WTC11 (cell line): ENCODE results near the gene FLT1. TPM values are rescaled to one million over a fixed set of nuclear protein-coding genes. Genes with fewer than 3 reads are reported as not detected.
A peak's percentile ranks its signal among the peaks of the same experiment; 100 is the strongest.

Source experiments
- ATAC-seq: fragments of 200-7000 bp; cut with Tn5 transposase; 2 replicates; pipeline ENCODE4 v1.10.0; 2021; ENCODE audit warnings: mild to moderate bottlenecking, moderate library complexity
- CTCF ChIA-PET: fragments of 300-600 bp; sonication (Branson Sonifier 250); formaldehyde crosslinking; loops from one replicate; lab custom pipeline; 2021; ENCODE audit warnings: antibody characterized with exemption; lab: Charles Lee
- POLR2A ChIA-PET: fragments of 350-600 bp; sonication (Branson Sonifier 250); formaldehyde crosslinking; loops from one replicate; lab custom pipeline; 2021; ENCODE audit warnings: antibody characterized with exemption; lab: Charles Lee
- DNase-seq: peaks from one replicate; pipeline ENCODE4 v3.0.0; 2021; ENCODE audit warnings: low spot score
- H3K27ac Mint-ChIP-seq: 2 replicates; pipeline ENCODE4 v1.8.0; 2021; ENCODE audit warnings: mixed read lengths
- H3K27me3 Mint-ChIP-seq: 2 replicates; pipeline ENCODE4 v1.8.0; 2021; ENCODE audit warnings: low read depth, mild to moderate bottlenecking, moderate library complexity, mixed read lengths
- H3K36me3 Mint-ChIP-seq: 2 replicates; pipeline ENCODE4 v1.8.0; 2021; ENCODE audit warnings: mixed read lengths
- H3K4me1 Mint-ChIP-seq: 2 replicates; pipeline ENCODE4 v1.8.0; 2022; ENCODE audit warnings: mixed read lengths
- H3K4me3 Mint-ChIP-seq: 2 replicates; pipeline ENCODE4 v1.8.0; 2021; ENCODE audit warnings: mild to moderate bottlenecking, moderate library complexity, mixed read lengths
- H3K9me3 Mint-ChIP-seq: 2 replicates; pipeline ENCODE4 v1.8.0; 2021; ENCODE audit warnings: mixed read lengths
- CBFB ChIP-seq: sonication (generic); formaldehyde crosslinking; IDR thresholded peaks from 2 replicates; pipeline ENCODE4 v1.8.1; 2022; ENCODE audit warnings: mild to moderate bottlenecking, low read depth, missing genetic modification reagents
- CREB1 ChIP-seq: sonication (generic); formaldehyde crosslinking; IDR thresholded peaks from 2 replicates; pipeline ENCODE4 v1.8.0; 2023; ENCODE audit warnings: mild to moderate bottlenecking, missing genetic modification reagents
- ESRRA ChIP-seq: sonication (generic); formaldehyde crosslinking; IDR thresholded peaks from 2 replicates; pipeline ENCODE4 v1.8.1; 2022; ENCODE audit warnings: mild to moderate bottlenecking, missing genetic modification reagents, borderline replicate concordance
- FOXJ3 ChIP-seq: sonication (generic); formaldehyde crosslinking; IDR thresholded peaks from 2 replicates; pipeline ENCODE4 v1.9.0; 2021; ENCODE audit warnings: missing genetic modification reagents, mild to moderate bottlenecking, borderline replicate concordance
- FOXK1 ChIP-seq: sonication (generic); formaldehyde crosslinking; IDR thresholded peaks from 2 replicates; pipeline ENCODE4 v1.8.0; 2022; ENCODE audit warnings: mild to moderate bottlenecking, moderate library complexity, missing genetic modification reagents
- KAT7 ChIP-seq: sonication (generic); formaldehyde crosslinking; IDR thresholded peaks from 2 replicates; pipeline ENCODE4 v1.8.1; 2023; ENCODE audit warnings: missing genetic modification reagents, mild to moderate bottlenecking, borderline replicate concordance
- RELA ChIP-seq: sonication (generic); formaldehyde crosslinking; IDR thresholded peaks from 2 replicates; pipeline ENCODE4 v1.8.1; 2022; ENCODE audit warnings: missing genetic modification reagents, mild to moderate bottlenecking, borderline replicate concordance
- SP1 ChIP-seq: sonication (generic); formaldehyde crosslinking; conservative IDR thresholded peaks from 2 replicates; pipeline ENCODE4 v1.8.1; 2022; ENCODE audit warnings: missing genetic modification reagents
- ZNF396 ChIP-seq: fragments of 250-450 bp; sonication (Bioruptor Pico); IDR thresholded peaks from 2 replicates; pipeline ENCODE4 v1.8.0; 2021; ENCODE audit warnings: mild to moderate bottlenecking, moderate library complexity, borderline replicate concordance
- ZNF671 ChIP-seq: fragments of 250-450 bp; sonication (Bioruptor Pico); IDR thresholded peaks from 2 replicates; pipeline ENCODE4 v1.8.0; 2021; ENCODE audit warnings: mild to moderate bottlenecking
- total RNA-seq: library from RNA; stranded (reverse); gene quantifications from 3 replicates; pipeline ENCODE4 v1.2.3, GENCODE V29; 2021
- TF ChIP-seq, protein P1 (sequence below): sonication (generic); formaldehyde crosslinking; IDR thresholded peaks from 2 replicates; pipeline ENCODE4 v1.8.0; 2022; ENCODE audit warnings: missing genetic modification reagents
- TF ChIP-seq, protein P2 (sequence below): sonication (generic); formaldehyde crosslinking; conservative IDR thresholded peaks from 2 replicates; pipeline ENCODE4 v1.8.1; 2022; ENCODE audit warnings: mild to moderate bottlenecking, missing genetic modification reagents
- TF ChIP-seq, protein P3 (sequence below): sonication (generic); formaldehyde crosslinking; IDR thresholded peaks from 2 replicates; pipeline ENCODE4 v1.8.1; 2022; ENCODE audit warnings: low read depth, missing genetic modification reagents, borderline replicate concordance
- TF ChIP-seq, protein P4 (sequence below): fragments of 200-600 bp; IDR thresholded peaks from 2 replicates; pipeline ENCODE4 v1.8.0; 2022; ENCODE audit warnings: antibody characterized with exemption
- TF ChIP-seq, protein P5 (sequence below): fragments of 250-450 bp; sonication (Bioruptor Pico); conservative IDR thresholded peaks from 2 replicates; pipeline ENCODE4 v1.9.0; 2021; ENCODE audit warnings: mild to moderate bottlenecking
- TF ChIP-seq, protein P6 (sequence below): sonication (generic); formaldehyde crosslinking; IDR thresholded peaks from 2 replicates; pipeline ENCODE4 v1.8.1; 2023; ENCODE audit warnings: mild to moderate bottlenecking, missing genetic modification reagents, borderline replicate concordance

The FLT1 gene
- total RNA-seq, 1 experiment from 2014 or later: 66.3 TPM

DNA sequence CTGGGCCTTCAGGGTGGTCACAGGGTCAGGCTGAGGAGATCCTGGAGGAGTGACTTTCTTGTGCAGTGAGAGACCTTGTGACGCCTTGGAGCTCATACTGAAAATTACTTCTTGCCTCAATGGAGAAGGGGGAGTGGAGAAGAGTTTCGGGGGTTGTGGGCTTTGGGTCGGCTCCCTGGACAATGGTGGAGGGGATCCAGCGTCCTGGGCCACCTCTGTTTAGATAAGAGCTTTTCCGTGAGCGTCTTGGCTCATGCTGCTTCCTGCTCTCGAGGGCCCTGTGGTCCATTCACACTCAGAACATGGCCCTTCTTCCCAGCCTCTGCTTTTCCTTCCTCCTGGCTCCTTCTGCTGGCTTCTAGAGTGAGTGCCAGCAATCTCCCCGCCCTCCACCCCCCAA lies 81.9 kb downstream of the FLT1 start:
- ATAC-seq: no peak
- POLR2A ChIA-PET: no interaction called here
- H3K27me3 Mint-ChIP-seq: no peaks in the 10 kb centered on the region
- TF ChIP-seq, protein P1, sequence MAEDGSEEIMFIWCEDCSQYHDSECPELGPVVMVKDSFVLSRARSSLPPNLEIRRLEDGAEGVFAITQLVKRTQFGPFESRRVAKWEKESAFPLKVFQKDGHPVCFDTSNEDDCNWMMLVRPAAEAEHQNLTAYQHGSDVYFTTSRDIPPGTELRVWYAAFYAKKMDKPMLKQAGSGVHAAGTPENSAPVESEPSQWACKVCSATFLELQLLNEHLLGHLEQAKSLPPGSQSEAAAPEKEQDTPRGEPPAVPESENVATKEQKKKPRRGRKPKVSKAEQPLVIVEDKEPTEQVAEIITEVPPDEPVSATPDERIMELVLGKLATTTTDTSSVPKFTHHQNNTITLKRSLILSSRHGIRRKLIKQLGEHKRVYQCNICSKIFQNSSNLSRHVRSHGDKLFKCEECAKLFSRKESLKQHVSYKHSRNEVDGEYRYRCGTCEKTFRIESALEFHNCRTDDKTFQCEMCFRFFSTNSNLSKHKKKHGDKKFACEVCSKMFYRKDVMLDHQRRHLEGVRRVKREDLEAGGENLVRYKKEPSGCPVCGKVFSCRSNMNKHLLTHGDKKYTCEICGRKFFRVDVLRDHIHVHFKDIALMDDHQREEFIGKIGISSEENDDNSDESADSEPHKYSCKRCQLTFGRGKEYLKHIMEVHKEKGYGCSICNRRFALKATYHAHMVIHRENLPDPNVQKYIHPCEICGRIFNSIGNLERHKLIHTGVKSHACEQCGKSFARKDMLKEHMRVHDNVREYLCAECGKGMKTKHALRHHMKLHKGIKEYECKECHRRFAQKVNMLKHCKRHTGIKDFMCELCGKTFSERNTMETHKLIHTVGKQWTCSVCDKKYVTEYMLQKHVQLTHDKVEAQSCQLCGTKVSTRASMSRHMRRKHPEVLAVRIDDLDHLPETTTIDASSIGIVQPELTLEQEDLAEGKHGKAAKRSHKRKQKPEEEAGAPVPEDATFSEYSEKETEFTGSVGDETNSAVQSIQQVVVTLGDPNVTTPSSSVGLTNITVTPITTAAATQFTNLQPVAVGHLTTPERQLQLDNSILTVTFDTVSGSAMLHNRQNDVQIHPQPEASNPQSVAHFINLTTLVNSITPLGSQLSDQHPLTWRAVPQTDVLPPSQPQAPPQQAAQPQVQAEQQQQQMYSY (CRISPR knock-in tag): no peak
- TF ChIP-seq, protein P2, sequence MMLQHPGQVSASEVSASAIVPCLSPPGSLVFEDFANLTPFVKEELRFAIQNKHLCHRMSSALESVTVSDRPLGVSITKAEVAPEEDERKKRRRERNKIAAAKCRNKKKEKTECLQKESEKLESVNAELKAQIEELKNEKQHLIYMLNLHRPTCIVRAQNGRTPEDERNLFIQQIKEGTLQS: no peak
- no peak for TF ChIP-seq FOXK1 (CRISPR knock-in tag)
- TF ChIP-seq FOXJ3 (CRISPR knock-in tag): no peak
- no peak for TF ChIP-seq ESRRA
- no peak for TF ChIP-seq KAT7 (CRISPR knock-in tag)
- TF ChIP-seq CREB1 (CRISPR knock-in tag): no peak
- TF ChIP-seq ZNF671 (CRISPR knock-in tag): no peak
- no peak for TF ChIP-seq RELA (CRISPR knock-in tag)
- TF ChIP-seq, protein P3, sequence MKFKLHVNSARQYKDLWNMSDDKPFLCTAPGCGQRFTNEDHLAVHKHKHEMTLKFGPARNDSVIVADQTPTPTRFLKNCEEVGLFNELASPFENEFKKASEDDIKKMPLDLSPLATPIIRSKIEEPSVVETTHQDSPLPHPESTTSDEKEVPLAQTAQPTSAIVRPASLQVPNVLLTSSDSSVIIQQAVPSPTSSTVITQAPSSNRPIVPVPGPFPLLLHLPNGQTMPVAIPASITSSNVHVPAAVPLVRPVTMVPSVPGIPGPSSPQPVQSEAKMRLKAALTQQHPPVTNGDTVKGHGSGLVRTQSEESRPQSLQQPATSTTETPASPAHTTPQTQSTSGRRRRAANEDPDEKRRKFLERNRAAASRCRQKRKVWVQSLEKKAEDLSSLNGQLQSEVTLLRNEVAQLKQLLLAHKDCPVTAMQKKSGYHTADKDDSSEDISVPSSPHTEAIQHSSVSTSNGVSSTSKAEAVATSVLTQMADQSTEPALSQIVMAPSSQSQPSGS: no peak
- TF ChIP-seq ZNF396 (CRISPR knock-in tag): no peak
- TF ChIP-seq SP1 (CRISPR knock-in tag): no peak
- TF ChIP-seq, protein P4, sequence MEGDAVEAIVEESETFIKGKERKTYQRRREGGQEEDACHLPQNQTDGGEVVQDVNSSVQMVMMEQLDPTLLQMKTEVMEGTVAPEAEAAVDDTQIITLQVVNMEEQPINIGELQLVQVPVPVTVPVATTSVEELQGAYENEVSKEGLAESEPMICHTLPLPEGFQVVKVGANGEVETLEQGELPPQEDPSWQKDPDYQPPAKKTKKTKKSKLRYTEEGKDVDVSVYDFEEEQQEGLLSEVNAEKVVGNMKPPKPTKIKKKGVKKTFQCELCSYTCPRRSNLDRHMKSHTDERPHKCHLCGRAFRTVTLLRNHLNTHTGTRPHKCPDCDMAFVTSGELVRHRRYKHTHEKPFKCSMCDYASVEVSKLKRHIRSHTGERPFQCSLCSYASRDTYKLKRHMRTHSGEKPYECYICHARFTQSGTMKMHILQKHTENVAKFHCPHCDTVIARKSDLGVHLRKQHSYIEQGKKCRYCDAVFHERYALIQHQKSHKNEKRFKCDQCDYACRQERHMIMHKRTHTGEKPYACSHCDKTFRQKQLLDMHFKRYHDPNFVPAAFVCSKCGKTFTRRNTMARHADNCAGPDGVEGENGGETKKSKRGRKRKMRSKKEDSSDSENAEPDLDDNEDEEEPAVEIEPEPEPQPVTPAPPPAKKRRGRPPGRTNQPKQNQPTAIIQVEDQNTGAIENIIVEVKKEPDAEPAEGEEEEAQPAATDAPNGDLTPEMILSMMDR: no peak
- TF ChIP-seq CBFB (CRISPR knock-in tag): no peak
- TF ChIP-seq, protein P5, sequence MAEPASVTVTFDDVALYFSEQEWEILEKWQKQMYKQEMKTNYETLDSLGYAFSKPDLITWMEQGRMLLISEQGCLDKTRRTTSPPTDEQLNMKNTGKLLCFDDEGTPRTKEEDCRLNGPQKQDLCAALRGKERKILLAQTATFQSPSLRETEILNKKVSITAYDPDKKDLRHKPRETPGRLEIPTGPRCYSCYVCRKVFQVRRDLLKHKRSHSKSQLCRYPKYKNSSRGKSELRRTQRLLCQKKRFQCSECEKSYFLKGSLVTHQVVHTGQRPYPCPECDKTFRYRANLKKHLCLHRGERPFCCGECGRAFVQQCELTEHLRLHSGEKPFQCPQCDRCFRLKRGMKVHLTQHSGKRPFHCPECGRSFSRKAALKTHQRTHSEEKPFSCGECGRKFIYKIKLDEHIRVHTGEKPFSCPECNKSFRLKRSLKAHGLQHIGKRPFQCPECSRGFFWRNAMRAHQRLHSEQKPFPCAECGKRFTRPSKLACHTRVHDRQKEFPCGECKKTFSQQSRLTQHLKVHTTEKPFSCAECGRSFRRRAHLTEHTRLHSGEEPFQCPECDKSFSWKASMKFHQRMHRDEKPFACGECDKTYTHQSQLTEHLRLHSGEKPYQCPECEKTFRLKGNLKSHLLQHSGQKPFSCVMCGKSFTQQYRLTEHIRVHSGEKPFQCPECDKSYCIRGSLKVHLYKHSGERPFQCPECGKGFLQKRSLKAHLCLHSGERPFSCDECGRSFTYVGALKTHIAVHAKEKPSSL (CRISPR knock-in tag): no peak
- TF ChIP-seq, protein P6, sequence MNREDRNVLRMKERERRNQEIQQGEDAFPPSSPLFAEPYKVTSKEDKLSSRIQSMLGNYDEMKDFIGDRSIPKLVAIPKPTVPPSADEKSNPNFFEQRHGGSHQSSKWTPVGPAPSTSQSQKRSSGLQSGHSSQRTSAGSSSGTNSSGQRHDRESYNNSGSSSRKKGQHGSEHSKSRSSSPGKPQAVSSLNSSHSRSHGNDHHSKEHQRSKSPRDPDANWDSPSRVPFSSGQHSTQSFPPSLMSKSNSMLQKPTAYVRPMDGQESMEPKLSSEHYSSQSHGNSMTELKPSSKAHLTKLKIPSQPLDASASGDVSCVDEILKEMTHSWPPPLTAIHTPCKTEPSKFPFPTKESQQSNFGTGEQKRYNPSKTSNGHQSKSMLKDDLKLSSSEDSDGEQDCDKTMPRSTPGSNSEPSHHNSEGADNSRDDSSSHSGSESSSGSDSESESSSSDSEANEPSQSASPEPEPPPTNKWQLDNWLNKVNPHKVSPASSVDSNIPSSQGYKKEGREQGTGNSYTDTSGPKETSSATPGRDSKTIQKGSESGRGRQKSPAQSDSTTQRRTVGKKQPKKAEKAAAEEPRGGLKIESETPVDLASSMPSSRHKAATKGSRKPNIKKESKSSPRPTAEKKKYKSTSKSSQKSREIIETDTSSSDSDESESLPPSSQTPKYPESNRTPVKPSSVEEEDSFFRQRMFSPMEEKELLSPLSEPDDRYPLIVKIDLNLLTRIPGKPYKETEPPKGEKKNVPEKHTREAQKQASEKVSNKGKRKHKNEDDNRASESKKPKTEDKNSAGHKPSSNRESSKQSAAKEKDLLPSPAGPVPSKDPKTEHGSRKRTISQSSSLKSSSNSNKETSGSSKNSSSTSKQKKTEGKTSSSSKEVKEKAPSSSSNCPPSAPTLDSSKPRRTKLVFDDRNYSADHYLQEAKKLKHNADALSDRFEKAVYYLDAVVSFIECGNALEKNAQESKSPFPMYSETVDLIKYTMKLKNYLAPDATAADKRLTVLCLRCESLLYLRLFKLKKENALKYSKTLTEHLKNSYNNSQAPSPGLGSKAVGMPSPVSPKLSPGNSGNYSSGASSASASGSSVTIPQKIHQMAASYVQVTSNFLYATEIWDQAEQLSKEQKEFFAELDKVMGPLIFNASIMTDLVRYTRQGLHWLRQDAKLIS (CRISPR knock-in tag): no peak
- TF ChIP-seq, all 79 proteins: peak for 0
- DNase-seq: no peak
- Mint-ChIP-seq H3K36me3 (peaks cover 41% of the 10 kb centered on the region), H3K9me3 (no peaks in the 10 kb centered on the region), H3K27ac (peak overlapping the region; percentile 50), H3K4me1 (peaks cover 44% of the 10 kb centered on the region), H3K4me3 (no peak overlapping the region)
- CTCF ChIA-PET: no interaction called here
